ENCODE measurements around the gene FER. TPM values are rescaled to one million over a fixed set of nuclear protein-coding genes. Genes with fewer than 3 reads are reported as not detected.

FER gene
- total RNA-seq, 1 experiment from 2014 or later = 16.4 TPM

DNA sequence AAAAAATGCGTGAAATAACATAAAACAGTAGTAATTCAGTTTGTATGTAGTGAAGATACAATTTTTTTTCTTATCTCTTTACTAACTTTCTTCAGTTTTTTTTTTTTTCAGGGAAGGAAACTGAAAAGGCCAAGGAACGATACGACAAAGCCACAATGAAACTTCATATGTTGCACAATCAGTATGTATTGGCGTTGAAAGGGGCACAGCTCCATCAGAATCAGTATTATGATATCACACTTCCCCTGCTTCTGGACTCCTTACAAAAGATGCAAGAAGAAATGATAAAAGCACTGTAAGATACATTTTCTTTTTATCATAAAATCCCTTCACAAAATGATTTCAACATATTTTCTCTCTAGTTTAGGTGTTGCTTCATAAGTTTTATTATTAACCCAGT, 120.0 kb downstream of the FER start:
- intact Hi-C loops (cut with micrococcal nuclease; ENCODE audit: unreplicated experiment) = no loop called here
- ChIA-PET CTCF (no interaction called here), POLR2A (ENCODE audit: low non-redundant PET) (no interaction called here)
- DNase-seq (ENCODE audit: low spot score) = no peak
- Histone ChIP-seq H3K4me1 (ENCODE audit: insufficient read depth, low read length, poor library complexity, severe bottlenecking) (no peaks in the 10 kb centered on the region), H3K27ac (ENCODE audit: low read depth, low read length, poor library complexity, severe bottlenecking) (no peak overlapping the region), H3K36me3 (ENCODE audit: insufficient read depth, low read length, poor library complexity, severe bottlenecking) (no peaks in the 10 kb centered on the region), H3K4me3 (ENCODE audit: low read depth, low read length, poor library complexity, severe bottlenecking) (no peak overlapping the region), H3K27me3 (replicated peaks; ENCODE audit: insufficient read depth, low read depth, low read length, poor library complexity) (no peaks in the 10 kb centered on the region), H3K9me3 (ENCODE audit: low read depth, low read length, poor library complexity, severe bottlenecking) (no peaks in the 10 kb centered on the region)
- no TSS peak for BruUV-seq (replicated peaks)
- TF ChIP-seq, protein P1, sequence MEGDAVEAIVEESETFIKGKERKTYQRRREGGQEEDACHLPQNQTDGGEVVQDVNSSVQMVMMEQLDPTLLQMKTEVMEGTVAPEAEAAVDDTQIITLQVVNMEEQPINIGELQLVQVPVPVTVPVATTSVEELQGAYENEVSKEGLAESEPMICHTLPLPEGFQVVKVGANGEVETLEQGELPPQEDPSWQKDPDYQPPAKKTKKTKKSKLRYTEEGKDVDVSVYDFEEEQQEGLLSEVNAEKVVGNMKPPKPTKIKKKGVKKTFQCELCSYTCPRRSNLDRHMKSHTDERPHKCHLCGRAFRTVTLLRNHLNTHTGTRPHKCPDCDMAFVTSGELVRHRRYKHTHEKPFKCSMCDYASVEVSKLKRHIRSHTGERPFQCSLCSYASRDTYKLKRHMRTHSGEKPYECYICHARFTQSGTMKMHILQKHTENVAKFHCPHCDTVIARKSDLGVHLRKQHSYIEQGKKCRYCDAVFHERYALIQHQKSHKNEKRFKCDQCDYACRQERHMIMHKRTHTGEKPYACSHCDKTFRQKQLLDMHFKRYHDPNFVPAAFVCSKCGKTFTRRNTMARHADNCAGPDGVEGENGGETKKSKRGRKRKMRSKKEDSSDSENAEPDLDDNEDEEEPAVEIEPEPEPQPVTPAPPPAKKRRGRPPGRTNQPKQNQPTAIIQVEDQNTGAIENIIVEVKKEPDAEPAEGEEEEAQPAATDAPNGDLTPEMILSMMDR (conservative IDR thresholded peaks at IDR 0.05; ENCODE audit: low read depth, low read length) = no peak
- TF ChIP-seq EZH2 (IDR thresholded peaks at IDR 0.05; ENCODE audit: borderline replicate concordance, low read depth, low read length, poor library complexity, severe bottlenecking) = no peak

DNA sequence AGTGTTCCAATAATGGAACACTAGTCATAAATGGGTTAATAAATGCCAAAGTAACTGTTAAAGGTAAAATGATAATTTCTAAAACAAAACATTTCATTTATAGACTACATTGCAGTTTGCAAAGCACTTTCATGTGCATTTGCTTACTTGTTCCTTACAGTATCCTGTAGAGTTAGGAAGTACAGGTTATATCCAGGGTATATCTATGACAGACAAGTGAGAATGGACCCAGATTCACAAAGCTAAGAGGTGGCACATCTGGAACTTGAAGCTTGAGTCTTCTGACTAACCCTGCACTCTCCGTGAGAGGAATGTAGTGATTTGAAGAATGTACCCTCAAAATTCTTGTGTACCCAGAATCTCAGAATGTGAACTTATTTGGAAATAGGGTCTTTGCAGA, 121.4 kb downstream of the FER start:
- no peaks in the 10 kb centered on the region for H3K36me3 ChIP-seq (ENCODE audit: insufficient read depth, low read length, poor library complexity, severe bottlenecking)
- no peaks in the 10 kb centered on the region for H3K4me1 ChIP-seq (ENCODE audit: insufficient read depth, low read length, poor library complexity, severe bottlenecking)
- intact Hi-C loops (cut with micrococcal nuclease; ENCODE audit: unreplicated experiment) = no loop called here
- no peak overlapping the region for H3K27ac ChIP-seq (ENCODE audit: low read depth, low read length, poor library complexity, severe bottlenecking)
- no peaks in the 10 kb centered on the region for H3K9me3 ChIP-seq (ENCODE audit: low read depth, low read length, poor library complexity, severe bottlenecking)
- no peaks in the 10 kb centered on the region for H3K27me3 ChIP-seq (replicated peaks; ENCODE audit: insufficient read depth, low read depth, low read length, poor library complexity)
- POLR2A ChIA-PET (ENCODE audit: low non-redundant PET) = no interaction called here
- TF ChIP-seq EZH2 (IDR thresholded peaks at IDR 0.05; ENCODE audit: borderline replicate concordance, low read depth, low read length, poor library complexity, severe bottlenecking) = no peak
- TF ChIP-seq, protein P1 (conservative IDR thresholded peaks at IDR 0.05; ENCODE audit: low read depth, low read length) = no peak
- DNase-seq (ENCODE audit: low spot score) = no peak
- BruUV-seq (replicated peaks) = no TSS peak
- CTCF ChIA-PET = no interaction called here
- H3K4me3 ChIP-seq (ENCODE audit: low read depth, low read length, poor library complexity, severe bottlenecking) = no peak overlapping the region

DNA sequence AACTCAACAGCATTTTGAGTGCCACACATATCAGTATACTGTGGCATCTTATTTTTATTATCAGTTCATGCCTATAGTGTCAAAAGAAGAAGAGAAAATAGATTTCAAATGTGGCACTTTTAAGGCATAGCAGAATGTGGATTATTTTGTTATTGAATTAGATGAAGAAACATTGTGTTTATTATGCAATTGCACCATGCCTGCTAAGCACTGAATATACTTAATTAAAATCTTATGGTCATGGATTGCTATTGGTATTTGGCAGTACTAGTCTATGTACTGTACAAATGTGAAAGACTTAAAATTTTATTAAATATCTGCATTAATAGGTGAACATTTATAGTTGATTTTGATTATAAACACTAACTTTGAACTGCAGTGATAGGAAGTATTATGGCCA, 128.8 kb downstream of the FER start:
- intact Hi-C loops (cut with micrococcal nuclease; ENCODE audit: unreplicated experiment) = no loop called here
- Histone ChIP-seq H3K4me1 (ENCODE audit: insufficient read depth, low read length, poor library complexity, severe bottlenecking) (peaks cover 7% of the 10 kb centered on the region), H3K9me3 (ENCODE audit: low read depth, low read length, poor library complexity, severe bottlenecking) (no peaks in the 10 kb centered on the region), H3K4me3 (ENCODE audit: low read depth, low read length, poor library complexity, severe bottlenecking) (no peak overlapping the region), H3K27me3 (replicated peaks; ENCODE audit: insufficient read depth, low read depth, low read length, poor library complexity) (no peaks in the 10 kb centered on the region), H3K36me3 (ENCODE audit: insufficient read depth, low read length, poor library complexity, severe bottlenecking) (no peaks in the 10 kb centered on the region), H3K27ac (ENCODE audit: low read depth, low read length, poor library complexity, severe bottlenecking) (no peak overlapping the region)
- ChIA-PET POLR2A (ENCODE audit: low non-redundant PET) (no interaction called here), CTCF (no interaction called here)
- TF ChIP-seq, protein P1 (conservative IDR thresholded peaks at IDR 0.05; ENCODE audit: low read depth, low read length) = no peak
- no peak for TF ChIP-seq EZH2 (IDR thresholded peaks at IDR 0.05; ENCODE audit: borderline replicate concordance, low read depth, low read length, poor library complexity, severe bottlenecking)
- DNase-seq (ENCODE audit: low spot score) = no peak
- no TSS peak for BruUV-seq (replicated peaks)

All from A673 (cell line).